Activated naive CD8-positive, alpha-beta T cell treated with anti-CD3 and anti-CD28 coated beads, Interleukin-2, amount 50 U/mL, for 24 hours (primary cell): Measurements from ENCODE around the gene MEGF11.

Source experiments
- ATAC-seq: fragments of 150-1000 bp; cut with Tn5 transposase; one replicate; pipeline ENCODE4 v1.10.0; 2021
- DNase-seq: peaks from one replicate; pipeline ENCODE4 v3.0.0; 2021
- H3K27ac Mint-ChIP-seq: one replicate; pipeline ENCODE4 v1.8.0; 2021; ENCODE audit warnings: mild to moderate bottlenecking, mixed read lengths
- H3K27me3 Mint-ChIP-seq: one replicate; pipeline ENCODE4 v1.8.0; 2021; ENCODE audit warnings: mixed read lengths
- H3K36me3 Mint-ChIP-seq: one replicate; pipeline ENCODE4 v1.8.0; 2021; ENCODE audit warnings: low read depth, mixed read lengths
- H3K4me1 Mint-ChIP-seq: one replicate; pipeline ENCODE4 v1.8.0; 2021; ENCODE audit warnings: mixed read lengths
- H3K4me3 Mint-ChIP-seq: one replicate; pipeline ENCODE4 v1.8.0; 2021; ENCODE audit warnings: mild to moderate bottlenecking, moderate library complexity, mixed read lengths
- H3K9me3 Mint-ChIP-seq: one replicate; pipeline ENCODE4 v1.8.0; 2021; ENCODE audit warnings: mixed read lengths

Gene MEGF11

DNA sequence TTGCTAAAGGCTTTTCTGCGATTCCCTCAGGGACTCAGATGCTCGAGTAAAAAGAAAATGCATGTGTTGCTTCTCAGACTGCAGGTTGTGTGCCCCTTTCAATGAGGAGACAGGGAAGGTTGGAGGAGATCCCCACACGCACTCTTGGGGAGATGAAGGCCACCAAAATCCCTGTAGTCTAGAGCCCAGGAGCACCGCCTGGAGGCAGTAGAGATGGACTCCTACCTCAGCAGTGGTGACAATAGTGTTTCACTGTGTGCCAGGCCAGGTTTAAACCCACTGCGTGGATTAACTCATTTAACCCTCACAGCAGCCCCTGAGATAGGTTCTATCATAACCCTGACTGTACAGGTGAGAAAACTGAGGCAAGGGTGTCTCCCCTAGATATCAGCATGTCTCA is 15.2 kb downstream of the MEGF11 start:
- no peaks in the 10 kb centered on the region for H3K36me3 Mint-ChIP-seq
- H3K4me1 Mint-ChIP-seq: no peaks in the 10 kb centered on the region
- no peak overlapping the region for H3K4me3 Mint-ChIP-seq
- no peaks in the 10 kb centered on the region for H3K9me3 Mint-ChIP-seq
- H3K27ac Mint-ChIP-seq: no peak overlapping the region
- ATAC-seq (no peak), DNase-seq (no peak)
- peaks cover 10% of the 10 kb centered on the region for H3K27me3 Mint-ChIP-seq

DNA sequence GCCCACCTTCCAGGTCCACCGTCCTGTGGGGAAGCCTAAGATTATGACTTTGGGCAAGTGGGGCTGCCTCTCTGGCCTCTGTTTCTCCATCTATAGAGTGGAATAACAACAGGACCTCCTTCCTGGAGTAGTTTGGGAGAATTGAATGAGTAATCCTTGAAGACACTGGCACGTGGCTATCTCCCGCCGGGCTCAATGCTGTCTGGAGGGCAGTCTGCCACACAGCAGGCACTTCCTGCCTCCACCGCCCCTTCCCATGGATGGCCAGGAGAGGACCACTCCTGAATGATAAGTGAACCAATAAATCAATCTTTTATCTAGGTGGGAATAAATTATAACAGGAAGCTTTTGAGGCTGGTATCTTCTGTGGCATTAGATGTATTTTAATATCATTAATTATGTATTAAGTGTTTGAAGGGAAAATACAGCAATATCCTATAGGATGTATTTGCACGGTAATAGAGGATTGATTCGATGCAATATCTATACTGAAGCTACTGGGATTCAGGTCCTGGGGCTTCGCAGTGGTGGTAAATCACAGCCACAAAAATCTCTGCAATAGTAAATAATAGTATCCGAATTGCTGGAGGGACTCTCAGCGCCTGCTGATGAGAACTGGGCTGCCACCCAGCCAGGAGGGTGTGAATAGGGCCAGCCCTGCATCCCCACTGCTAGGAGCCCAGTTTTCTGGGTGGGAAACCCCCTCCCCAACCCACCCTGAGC is 15.9 kb downstream of the MEGF11 start:
- Mint-ChIP-seq H3K27me3 (peaks cover 10% of the 10 kb centered on the region), H3K9me3 (no peaks in the 10 kb centered on the region), H3K36me3 (no peaks in the 10 kb centered on the region), H3K4me1 (no peaks in the 10 kb centered on the region), H3K27ac (no peak overlapping the region), H3K4me3 (no peak overlapping the region)
- ATAC-seq (no peak), DNase-seq (no peak)

DNA sequence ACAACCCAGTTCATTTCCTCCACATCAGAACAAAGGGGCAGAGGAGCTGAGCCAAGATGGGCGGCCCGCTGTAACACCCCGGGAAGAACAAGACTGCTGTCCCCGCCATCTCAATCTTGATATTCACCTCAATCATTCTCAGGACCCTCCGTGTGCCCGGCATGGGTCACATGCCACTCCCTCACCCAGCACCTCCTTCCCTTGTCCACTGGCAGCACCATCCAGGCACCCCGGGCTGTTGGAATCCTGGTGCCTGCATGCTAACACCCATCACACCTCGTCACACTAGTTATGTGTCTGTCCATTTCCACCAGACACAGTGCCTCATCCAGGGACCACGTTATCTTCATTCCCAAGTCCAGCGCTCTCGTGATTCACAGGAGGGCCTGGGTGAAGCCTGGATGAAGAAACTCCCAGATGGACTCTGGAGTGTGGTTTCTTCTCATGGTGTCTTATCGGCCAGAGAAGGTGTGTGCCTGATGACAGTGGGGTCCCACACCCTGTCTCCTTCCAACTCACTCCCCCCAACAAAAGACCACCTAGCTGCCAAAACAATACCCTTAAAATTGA is 16.7 kb downstream of the MEGF11 start:
- no peaks in the 10 kb centered on the region for H3K36me3 Mint-ChIP-seq
- no peaks in the 10 kb centered on the region for H3K4me1 Mint-ChIP-seq
- DNase-seq: no peak
- ATAC-seq: no peak
- H3K27me3 Mint-ChIP-seq: peaks cover 10% of the 10 kb centered on the region
- no peak overlapping the region for H3K27ac Mint-ChIP-seq
- no peak overlapping the region for H3K4me3 Mint-ChIP-seq
- H3K9me3 Mint-ChIP-seq: no peaks in the 10 kb centered on the region

- H3K27me3 Mint-ChIP-seq: peaks cover 7% of the 10 kb centered on the region
- H3K4me1 Mint-ChIP-seq: no peaks in the 10 kb centered on the region
- H3K27ac Mint-ChIP-seq: no peak overlapping the region
- H3K36me3 Mint-ChIP-seq: no peaks in the 10 kb centered on the region
- H3K4me3 Mint-ChIP-seq: no peak overlapping the region
- no peaks in the 10 kb centered on the region for H3K9me3 Mint-ChIP-seq
- DNase-seq: no peak
- ATAC-seq: no peak
These were observed 17.7 kb downstream of the MEGF11 start for GRCh38 chr15:66235866-66236265.

- DNase-seq (no peak), ATAC-seq (no peak)
- Mint-ChIP-seq H3K4me3 (no peak overlapping the region), H3K9me3 (no peaks in the 10 kb centered on the region), H3K4me1 (no peaks in the 10 kb centered on the region), H3K27ac (no peak overlapping the region), H3K36me3 (no peaks in the 10 kb centered on the region), H3K27me3 (peaks cover 7% of the 10 kb centered on the region)
These were observed 18.8 kb downstream of the MEGF11 start for GRCh38 chr15:66234798-66235197.

- H3K27ac Mint-ChIP-seq: no peak overlapping the region
- H3K4me3 Mint-ChIP-seq: no peak overlapping the region
- H3K4me1 Mint-ChIP-seq: no peaks in the 10 kb centered on the region
- no peaks in the 10 kb centered on the region for H3K36me3 Mint-ChIP-seq
- DNase-seq: no peak
- no peaks in the 10 kb centered on the region for H3K9me3 Mint-ChIP-seq
- H3K27me3 Mint-ChIP-seq: peaks cover 7% of the 10 kb centered on the region
- ATAC-seq: no peak
These were observed 19.8 kb downstream of the MEGF11 start for GRCh38 chr15:66233487-66234415.

DNA sequence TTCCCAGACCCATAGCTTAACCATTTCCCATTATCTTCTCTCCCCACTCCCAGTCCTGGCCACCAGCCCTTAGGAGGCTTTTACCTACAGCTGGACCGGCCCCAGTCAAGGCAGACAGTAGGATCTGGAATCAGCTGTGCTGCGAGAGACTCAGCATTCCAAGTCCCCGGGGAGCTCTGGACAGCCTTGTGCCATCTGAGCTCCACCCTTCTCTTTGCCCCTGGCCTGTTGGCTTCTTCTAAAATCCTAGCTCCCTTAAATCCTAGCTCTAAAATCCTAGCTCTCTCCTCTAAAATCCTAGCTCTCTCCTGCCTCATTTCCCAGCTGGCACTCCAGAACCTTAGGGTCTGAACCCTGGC is 21.3 kb downstream of the MEGF11 start:
- Mint-ChIP-seq H3K4me1 (no peaks in the 10 kb centered on the region), H3K36me3 (no peaks in the 10 kb centered on the region), H3K27ac (no peak overlapping the region), H3K9me3 (no peaks in the 10 kb centered on the region), H3K4me3 (no peak overlapping the region), H3K27me3 (peaks cover 7% of the 10 kb centered on the region)
- ATAC-seq: no peak
- DNase-seq: no peak

GRCh38 chr15:66231394-66232266 is 21.9 kb downstream of the MEGF11 start:
- no peak overlapping the region for H3K27ac Mint-ChIP-seq
- H3K36me3 Mint-ChIP-seq: no peaks in the 10 kb centered on the region
- H3K27me3 Mint-ChIP-seq: peaks cover 4% of the 10 kb centered on the region
- no peaks in the 10 kb centered on the region for H3K4me1 Mint-ChIP-seq
- ATAC-seq: no peak
- no peak overlapping the region for H3K4me3 Mint-ChIP-seq
- no peaks in the 10 kb centered on the region for H3K9me3 Mint-ChIP-seq
- DNase-seq: no peak

- no peak overlapping the region for H3K27ac Mint-ChIP-seq
- ATAC-seq: no peak
- no peaks in the 10 kb centered on the region for H3K36me3 Mint-ChIP-seq
These were observed 23.6 kb downstream of the MEGF11 start for GRCh38 chr15:66229790-66230465.

GRCh38 chr15:66228807-66229735 is 24.5 kb downstream of the MEGF11 start:
- H3K4me1 Mint-ChIP-seq: no peaks in the 10 kb centered on the region

More at GRCh38 chr15:66229790-66230465, 23.6 kb downstream of the MEGF11 start:
- no peak overlapping the region for H3K4me3 Mint-ChIP-seq
- no peak for DNase-seq
- no peaks in the 10 kb centered on the region for H3K4me1 Mint-ChIP-seq
- H3K27me3 Mint-ChIP-seq: no peaks in the 10 kb centered on the region
- H3K9me3 Mint-ChIP-seq: no peaks in the 10 kb centered on the region

GRCh38 chr15:66226736-66227135 is 26.8 kb downstream of the MEGF11 start:
- DNase-seq (no peak), ATAC-seq (no peak)
- Mint-ChIP-seq H3K9me3 (no peaks in the 10 kb centered on the region), H3K27me3 (no peaks in the 10 kb centered on the region), H3K4me1 (no peaks in the 10 kb centered on the region), H3K4me3 (no peak overlapping the region), H3K36me3 (no peaks in the 10 kb centered on the region), H3K27ac (no peak overlapping the region)

More at GRCh38 chr15:66228807-66229735, 24.5 kb downstream of the MEGF11 start:
- Mint-ChIP-seq H3K4me3 (no peak overlapping the region), H3K36me3 (no peaks in the 10 kb centered on the region), H3K27ac (no peak overlapping the region), H3K9me3 (no peaks in the 10 kb centered on the region), H3K27me3 (no peaks in the 10 kb centered on the region)
- no peak for DNase-seq
- ATAC-seq: no peak

- no peaks in the 10 kb centered on the region for H3K9me3 Mint-ChIP-seq
- H3K4me1 Mint-ChIP-seq: no peaks in the 10 kb centered on the region
- H3K27me3 Mint-ChIP-seq: peaks cover 3% of the 10 kb centered on the region
- DNase-seq (no peak), ATAC-seq (no peak)
- H3K27ac Mint-ChIP-seq: no peak overlapping the region
- H3K36me3 Mint-ChIP-seq: no peaks in the 10 kb centered on the region
- no peak overlapping the region for H3K4me3 Mint-ChIP-seq
These were observed 27.8 kb downstream of the MEGF11 start for GRCh38 chr15:66225656-66226274.

DNA sequence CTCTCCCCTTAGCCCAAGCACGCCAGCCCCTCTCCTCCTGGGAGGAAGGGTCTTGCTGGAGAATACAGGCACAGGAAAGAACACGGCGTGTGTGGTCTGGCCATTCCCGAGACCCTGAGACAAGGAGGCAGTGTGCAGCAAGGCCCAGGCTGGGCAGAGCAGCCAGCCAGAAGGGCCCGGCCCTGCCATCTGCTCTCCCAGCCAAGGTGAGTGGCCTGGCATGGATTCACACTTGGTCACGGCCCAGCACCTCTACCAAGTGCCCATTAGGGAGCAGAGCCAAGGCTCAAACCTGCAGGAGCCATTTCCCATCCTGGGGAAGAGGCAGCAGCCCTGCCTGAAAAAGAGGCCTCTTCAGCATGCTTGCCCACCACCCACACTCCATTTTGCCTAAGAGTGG is 28.6 kb downstream of the MEGF11 start:
- H3K9me3 Mint-ChIP-seq: no peaks in the 10 kb centered on the region
- H3K36me3 Mint-ChIP-seq: no peaks in the 10 kb centered on the region
- no peaks in the 10 kb centered on the region for H3K4me1 Mint-ChIP-seq
- DNase-seq (no peak), ATAC-seq (no peak)
- no peak overlapping the region for H3K4me3 Mint-ChIP-seq
- H3K27ac Mint-ChIP-seq: no peak overlapping the region
- peaks cover 3% of the 10 kb centered on the region for H3K27me3 Mint-ChIP-seq
